WTC11 (cell line): ENCODE measurements around the gene TXN. TPM values are rescaled to one million over a fixed set of nuclear protein-coding genes. Genes with fewer than 3 reads are reported as not detected.

Source experiments
- ATAC-seq: fragments of 200-7000 bp; cut with Tn5 transposase; 2 replicates; pipeline ENCODE4 v1.10.0; 2021; ENCODE audit warnings: mild to moderate bottlenecking, moderate library complexity
- CTCF ChIA-PET: fragments of 300-600 bp; sonication (Branson Sonifier 250); formaldehyde crosslinking; loops from one replicate; lab custom pipeline; 2021; ENCODE audit warnings: antibody characterized with exemption; lab: Charles Lee
- POLR2A ChIA-PET: fragments of 350-600 bp; sonication (Branson Sonifier 250); formaldehyde crosslinking; loops from one replicate; lab custom pipeline; 2021; ENCODE audit warnings: antibody characterized with exemption; lab: Charles Lee
- DNase-seq: peaks from one replicate; pipeline ENCODE4 v3.0.0; 2021; ENCODE audit warnings: low spot score
- H3K27ac Mint-ChIP-seq: 2 replicates; pipeline ENCODE4 v1.8.0; 2021; ENCODE audit warnings: mixed read lengths
- H3K27me3 Mint-ChIP-seq: 2 replicates; pipeline ENCODE4 v1.8.0; 2021; ENCODE audit warnings: low read depth, mild to moderate bottlenecking, moderate library complexity, mixed read lengths
- H3K36me3 Mint-ChIP-seq: 2 replicates; pipeline ENCODE4 v1.8.0; 2021; ENCODE audit warnings: mixed read lengths
- H3K4me1 Mint-ChIP-seq: 2 replicates; pipeline ENCODE4 v1.8.0; 2022; ENCODE audit warnings: mixed read lengths
- H3K4me3 Mint-ChIP-seq: 2 replicates; pipeline ENCODE4 v1.8.0; 2021; ENCODE audit warnings: mild to moderate bottlenecking, moderate library complexity, mixed read lengths
- H3K9me3 Mint-ChIP-seq: 2 replicates; pipeline ENCODE4 v1.8.0; 2021; ENCODE audit warnings: mixed read lengths
- ARID4B ChIP-seq: sonication (generic); formaldehyde crosslinking; IDR thresholded peaks from 2 replicates; pipeline ENCODE4 v1.8.0; 2023; ENCODE audit warnings: missing genetic modification reagents, mild to moderate bottlenecking, borderline replicate concordance
- ATF1 ChIP-seq: sonication (generic); formaldehyde crosslinking; IDR thresholded peaks from 2 replicates; pipeline ENCODE4 v1.8.1; 2023; ENCODE audit warnings: mild to moderate bottlenecking, moderate library complexity, missing genetic modification reagents
- ATF2 ChIP-seq: sonication (generic); formaldehyde crosslinking; IDR thresholded peaks from 2 replicates; pipeline ENCODE4 v1.8.1; 2022; ENCODE audit warnings: low read depth, missing genetic modification reagents, borderline replicate concordance
- ATF6 ChIP-seq: sonication (generic); formaldehyde crosslinking; IDR thresholded peaks from 2 replicates; pipeline ENCODE4 v1.8.1; 2023; ENCODE audit warnings: mild to moderate bottlenecking, missing genetic modification reagents
- CREM ChIP-seq: sonication (generic); formaldehyde crosslinking; IDR thresholded peaks from 2 replicates; pipeline ENCODE4 v1.8.1; 2022; ENCODE audit warnings: mild to moderate bottlenecking, missing genetic modification reagents, moderate library complexity
- CTCF ChIP-seq: fragments of 200-600 bp; IDR thresholded peaks from 2 replicates; pipeline ENCODE4 v1.8.0; 2022; ENCODE audit warnings: antibody characterized with exemption
- E2F4 ChIP-seq: sonication (generic); formaldehyde crosslinking; IDR thresholded peaks from 2 replicates; pipeline ENCODE4 v1.8.1; 2022; ENCODE audit warnings: low read depth, mild to moderate bottlenecking, moderate library complexity, missing genetic modification reagents, borderline replicate concordance
- E2F5 ChIP-seq: sonication (generic); formaldehyde crosslinking; IDR thresholded peaks from 2 replicates; pipeline ENCODE4 v1.8.1; 2022; ENCODE audit warnings: mild to moderate bottlenecking, moderate library complexity, missing genetic modification reagents
- EMX1 ChIP-seq: fragments of 250-450 bp; sonication (Bioruptor Pico); IDR thresholded peaks from 2 replicates; pipeline ENCODE4 v1.8.0; 2021; ENCODE audit warnings: mild to moderate bottlenecking
- ESRRA ChIP-seq: sonication (generic); formaldehyde crosslinking; IDR thresholded peaks from 2 replicates; pipeline ENCODE4 v1.8.1; 2022; ENCODE audit warnings: mild to moderate bottlenecking, missing genetic modification reagents, borderline replicate concordance
- IRF1 ChIP-seq: sonication (generic); formaldehyde crosslinking; IDR thresholded peaks from 2 replicates; pipeline ENCODE4 v1.8.0; 2023; ENCODE audit warnings: missing genetic modification reagents
- JAZF1 ChIP-seq: fragments of 250-450 bp; sonication (Bioruptor Pico); IDR thresholded peaks from 2 replicates; pipeline ENCODE4 v1.9.0; 2021; ENCODE audit warnings: moderate library complexity, mild to moderate bottlenecking, inconsistent platforms
- KAT7 ChIP-seq: sonication (generic); formaldehyde crosslinking; IDR thresholded peaks from 2 replicates; pipeline ENCODE4 v1.8.1; 2023; ENCODE audit warnings: missing genetic modification reagents, mild to moderate bottlenecking, borderline replicate concordance
- MAX ChIP-seq: sonication (generic); formaldehyde crosslinking; IDR thresholded peaks from 2 replicates; pipeline ENCODE4 v1.8.0; 2022; ENCODE audit warnings: mild to moderate bottlenecking, missing genetic modification reagents
- NR1H2 ChIP-seq: sonication (generic); formaldehyde crosslinking; IDR thresholded peaks from 2 replicates; pipeline ENCODE4 v1.9.0; 2021; ENCODE audit warnings: mild to moderate bottlenecking, moderate library complexity, missing genetic modification reagents
- NR3C1 ChIP-seq: sonication (generic); formaldehyde crosslinking; conservative IDR thresholded peaks from 2 replicates; pipeline ENCODE4 v1.8.1; 2023; ENCODE audit warnings: low read depth, mild to moderate bottlenecking, missing genetic modification reagents
- PRRX2 ChIP-seq: fragments of 250-450 bp; sonication (Bioruptor Pico); IDR thresholded peaks from 2 replicates; pipeline ENCODE4 v1.8.0; 2021; ENCODE audit warnings: mild to moderate bottlenecking
- TCF7 ChIP-seq: sonication (generic); formaldehyde crosslinking; IDR thresholded peaks from 2 replicates; pipeline ENCODE4 v1.8.0; 2022; ENCODE audit warnings: mild to moderate bottlenecking, low read depth, missing genetic modification reagents, moderate library complexity
- ZNF423 ChIP-seq: fragments of 250-450 bp; sonication (Bioruptor Pico); IDR thresholded peaks from 2 replicates; pipeline ENCODE4 v2.1.2; 2022; ENCODE audit warnings: mild to moderate bottlenecking, moderate library complexity
- ZNF425 ChIP-seq: fragments of 250-450 bp; sonication (Bioruptor Pico); conservative IDR thresholded peaks from 2 replicates; pipeline ENCODE4 v1.9.0; 2021; ENCODE audit warnings: mild to moderate bottlenecking
- total RNA-seq: library from RNA; stranded (reverse); gene quantifications from 3 replicates; pipeline ENCODE4 v1.2.3, GENCODE V29; 2021

The TXN gene
- total RNA-seq, 1 experiment from 2014 or later: 245 TPM

- TF ChIP-seq ATF6 (no peak), NR1H2 (no peak), JAZF1 (no peak), EMX1 (no peak), E2F5 (CRISPR knock-in tag) (no peak), TCF7 (CRISPR knock-in tag) (no peak), ATF1 (no peak), IRF1 (CRISPR knock-in tag) (no peak), E2F4 (CRISPR knock-in tag) (no peak), ZNF423 (CRISPR knock-in tag) (no peak)
Measured at GRCh38 chr9:110258690-110259091, 2.4 kb upstream of the TXN start (continued).

GRCh38 chr9:110257956-110258355 lies 1.6 kb upstream of the TXN start:
- no peak for ATAC-seq
- Mint-ChIP-seq H3K36me3 (no peaks in the 10 kb centered on the region), H3K4me1 (peaks cover 38% of the 10 kb centered on the region), H3K4me3 (peak overlapping the region; percentile 98; the same call in 1 of the 2 replicates), H3K9me3 (no peaks in the 10 kb centered on the region), H3K27ac (no peak overlapping the region), H3K27me3 (no peaks in the 10 kb centered on the region)
- ChIA-PET POLR2A (interaction anchor here (1.7 kb wide), 1 partner anchor 15 kb away, joined by 6 read pairs; no protein-coding TSS in a partner anchor), CTCF (interaction anchor here (0.7 to 1.2 kb wide), 2 partner anchors 40 to 74 kb away, joined by 3 read pairs; no protein-coding TSS in a partner anchor)
- no peak for DNase-seq
- no peak for TF ChIP-seq ZNF425 (CRISPR knock-in tag)
- no peak for TF ChIP-seq KAT7
- no peak for TF ChIP-seq E2F5 (CRISPR knock-in tag)
- TF ChIP-seq CTCF: no peak
- TF ChIP-seq PRRX2 (CRISPR knock-in tag): no peak
- TF ChIP-seq CREM (CRISPR knock-in tag): no peak
- no peak for TF ChIP-seq MAX
- no peak for TF ChIP-seq ESRRA (CRISPR knock-in tag)
- TF ChIP-seq ARID4B (CRISPR knock-in tag): no peak
- no peak for TF ChIP-seq NR3C1 (CRISPR knock-in tag)
- no peak for TF ChIP-seq ATF2 (CRISPR knock-in tag)
